Thyroid gland (tissue), 4 donors: ENCODE results near the gene KRT78.

Experiments
- CTCF ChIP-seq, 6 experiments: fragments of 200-600 bp in 3 of 6; fragments of 450-650 bp in 3 of 6; sonication (generic) in 3 of 6; IDR thresholded peaks; one replicate each; pipeline ENCODE4 v1.5.1; 2016 to 2019; ENCODE audit warnings: antibody characterized with exemption in 6 of 6, mild to moderate bottlenecking in 2 of 6, inconsistent platforms in 1 of 6, moderate library complexity in 1 of 6
- POLR2A ChIP-seq, 2 donors: fragments of 450-650 bp; IDR thresholded peaks; one replicate each; pipeline ENCODE4 v1.6.1; 2017; ENCODE audit warnings: antibody characterized with exemption in 2 of 2, mild to moderate bottlenecking in 2 of 2, moderate library complexity in 1 of 2

DNA sequence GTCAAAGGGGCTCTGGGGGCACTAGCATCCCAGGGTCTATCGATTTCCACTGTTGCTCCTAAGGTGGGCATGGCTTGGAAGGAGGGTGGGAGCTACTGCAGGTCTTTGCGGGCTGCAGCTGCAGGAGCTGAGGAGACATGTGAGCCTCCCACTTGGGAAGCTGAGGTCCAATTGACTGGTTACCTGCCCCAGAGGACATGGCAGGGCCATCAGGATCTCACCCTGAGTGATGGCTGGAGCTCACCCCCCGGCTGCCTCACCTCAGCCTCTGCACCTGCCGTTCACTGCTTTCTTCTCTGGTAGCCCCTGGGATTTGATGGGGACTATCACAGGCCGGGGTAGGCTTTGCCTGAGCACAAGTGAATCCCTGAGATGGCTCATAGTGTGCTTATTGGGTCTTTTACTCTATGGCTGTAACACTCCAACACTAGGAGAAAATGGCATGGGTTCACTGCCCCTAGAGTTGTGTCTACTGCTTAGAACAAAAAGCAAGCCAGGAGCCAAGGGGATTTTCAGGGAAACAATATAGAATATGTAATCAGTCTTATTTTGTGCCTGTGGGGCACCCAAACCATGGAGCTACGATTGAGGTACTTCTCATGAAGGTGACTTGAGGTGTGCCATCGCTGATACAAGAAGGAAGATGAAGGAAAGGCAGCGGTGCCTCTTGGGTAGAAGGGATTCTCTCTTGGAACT, 31.6 kb downstream of the KRT78 start:
- TF ChIP-seq POLR2A (IDR thresholded peaks at IDR 0.05) (no peak), CTCF (IDR thresholded peaks at IDR 0.05) (no peak)
